Mucosa of descending colon (tissue), 3 donors: ENCODE results near the gene GAS5. TPM values are rescaled to one million over a fixed set of nuclear protein-coding genes. Genes with fewer than 3 reads are reported as not detected.
"Not testable (repeated sequence)": the region's sequence is repeated elsewhere in the genome, so short reads cannot be mapped to it uniquely, and the experiment has no call there.

Experiments used
- ATAC-seq: fragments of 200-7000 bp; cut with Tn5 transposase; one replicate; pipeline ENCODE4 v1.9.1; 2020; ENCODE audit warnings: mild to moderate bottlenecking, moderate library complexity
- DNase-seq, 3 donors: peaks; one replicate each; pipeline ENCODE4 v3.0.0-alpha.2; 2020
- H3K36me3 ChIP-seq: fragments of 200-600 bp; one replicate; pipeline ENCODE4 v1.8.0; 2021; ENCODE audit warnings: low read depth, mild to moderate bottlenecking
- H3K4me1 ChIP-seq: fragments of 200-600 bp; one replicate; pipeline ENCODE4 v1.8.0; 2021; ENCODE audit warnings: low read depth, mild to moderate bottlenecking
- H3K4me3 ChIP-seq: fragments of 200-600 bp; one replicate; pipeline ENCODE4 v1.8.0; 2021; ENCODE audit warnings: mild to moderate bottlenecking
- H3K9me3 ChIP-seq: fragments of 200-600 bp; one replicate; pipeline ENCODE4 v1.8.0; 2021; ENCODE audit warnings: mild to moderate bottlenecking
- CTCF ChIP-seq: fragments of 200-600 bp; IDR thresholded peaks from one replicate; pipeline ENCODE4 v1.8.0; 2022; ENCODE audit warnings: antibody characterized with exemption, mild to moderate bottlenecking
- intact Hi-C, 2 donors: fragments of 100-400 bp; cut with DNase I in 1 of 2; cut with micrococcal nuclease in 1 of 2; formaldehyde crosslinking; loops; one replicate each; pipeline versions ENCODE4 v1.11.0 to v1.11.1; 2022; cut with DNase I, micrococcal nuclease
- total RNA-seq, 3 donors: library from RNA; stranded (reverse); fragmentation: NEBNext Ultra II Directional in 2 of 3; extraction: Animal tissue kit (Norgen Biotek cat#: 25700) in 2 of 3; gene quantifications; one replicate each; pipeline versions ENCODE4 v1.2.1 to v1.2.4, GENCODE V29; 2021 to 2023
- donor health status: DM: no; HTN: no; CAD: no; lungs with moderate emphysema.
- donor health status: DM: no; HTN: no; CAD: no.
- donor health status: DM: no; HTN: yes; CAD: no.

The GAS5 gene
- total RNA-seq, 3 donors from 2014 or later = 207 to 252 (median 224) TPM

GRCh38 chr1:173864179-173864867 lies 3.5 kb downstream of the GAS5 start:
- intact Hi-C loops = no loop called here
- peaks cover 12% of the 10 kb centered on the region for H3K4me1 ChIP-seq
- no peak overlapping the region for H3K4me3 ChIP-seq
- no peak for TF ChIP-seq CTCF
- no peaks in the 10 kb centered on the region for H3K36me3 ChIP-seq
- no peaks in the 10 kb centered on the region for H3K9me3 ChIP-seq
- ATAC-seq (no peak), DNase-seq (no peak)

GRCh38 chr1:173863224-173864161 lies 4.3 kb downstream of the GAS5 start:
- Histone ChIP-seq H3K9me3 (no peaks in the 10 kb centered on the region), H3K4me3 (no peak overlapping the region), H3K36me3 (no peaks in the 10 kb centered on the region), H3K4me1 (peaks cover 12% of the 10 kb centered on the region)
- intact Hi-C loops = no loop called here
- no peak for DNase-seq
- no peak for ATAC-seq
- TF ChIP-seq CTCF = no peak

GRCh38 chr1:173862769-173863223 lies 5.0 kb downstream of the GAS5 start:
- DNase-seq (no peak), ATAC-seq (no peak)
- H3K4me1 ChIP-seq = peaks cover 12% of the 10 kb centered on the region
- H3K36me3 ChIP-seq = no peaks in the 10 kb centered on the region
- no peaks in the 10 kb centered on the region for H3K9me3 ChIP-seq
- intact Hi-C loops = no loop called here
- no peak for TF ChIP-seq CTCF
- H3K4me3 ChIP-seq = no peak overlapping the region

- intact Hi-C loops, ATAC-seq, H3K4me3 ChIP-seq, H3K36me3 ChIP-seq, H3K9me3 ChIP-seq, DNase-seq: not testable (repeated sequence)
- peaks cover 12% of the 10 kb centered on the region for H3K4me1 ChIP-seq
These were observed 5.5 kb downstream of the GAS5 start for GRCh38 chr1:173862146-173862768.

GRCh38 chr1:173861731-173862145 lies 6.1 kb downstream of the GAS5 start:
- no peak for TF ChIP-seq CTCF
- ATAC-seq (peak; percentile 31), DNase-seq (no peak)
- intact Hi-C loops = no loop called here
- no peak overlapping the region for H3K4me3 ChIP-seq
- no peaks in the 10 kb centered on the region for H3K36me3 ChIP-seq
- H3K9me3 ChIP-seq = no peaks in the 10 kb centered on the region
- H3K4me1 ChIP-seq = peaks cover 10% of the 10 kb centered on the region

GRCh38 chr1:173860065-173860464 lies 7.7 kb downstream of the GAS5 start:
- DNase-seq (no peak), ATAC-seq (no peak)
- intact Hi-C loops = no loop called here

GRCh38 chr1:173859547-173859946 lies 8.2 kb downstream of the GAS5 start:
- H3K4me3 ChIP-seq, ATAC-seq, H3K4me1 ChIP-seq, H3K9me3 ChIP-seq, DNase-seq, H3K36me3 ChIP-seq, intact Hi-C loops: not testable (repeated sequence)

More at GRCh38 chr1:173860065-173860464, 7.7 kb downstream of the GAS5 start:
- Histone ChIP-seq H3K4me1 (no peaks in the 10 kb centered on the region), H3K9me3 (no peaks in the 10 kb centered on the region), H3K36me3 (no peaks in the 10 kb centered on the region), H3K4me3 (no peak overlapping the region)
- TF ChIP-seq CTCF = no peak
